Astrocyte (in vitro differentiated cells and primary cell): ENCODE data around the gene CLCN5.

Source experiments
- EZH2 ChIP-seq: IDR thresholded peaks from 2 replicates; pipeline ENCODE4 v1.6.1; 2012; ENCODE audit warnings: mild to moderate bottlenecking, low read length, inconsistent platforms; ENCODE audit not compliant: insufficient read depth
- TF ChIP-seq, protein P1 (sequence below): IDR thresholded peaks from 2 replicates; pipeline ENCODE4 v1.5.1; 2011; ENCODE audit warnings: low read depth, mild to moderate bottlenecking, inconsistent platforms, low read length, moderate library complexity; ENCODE audit not compliant: insufficient read depth

- TF ChIP-seq, protein P1, sequence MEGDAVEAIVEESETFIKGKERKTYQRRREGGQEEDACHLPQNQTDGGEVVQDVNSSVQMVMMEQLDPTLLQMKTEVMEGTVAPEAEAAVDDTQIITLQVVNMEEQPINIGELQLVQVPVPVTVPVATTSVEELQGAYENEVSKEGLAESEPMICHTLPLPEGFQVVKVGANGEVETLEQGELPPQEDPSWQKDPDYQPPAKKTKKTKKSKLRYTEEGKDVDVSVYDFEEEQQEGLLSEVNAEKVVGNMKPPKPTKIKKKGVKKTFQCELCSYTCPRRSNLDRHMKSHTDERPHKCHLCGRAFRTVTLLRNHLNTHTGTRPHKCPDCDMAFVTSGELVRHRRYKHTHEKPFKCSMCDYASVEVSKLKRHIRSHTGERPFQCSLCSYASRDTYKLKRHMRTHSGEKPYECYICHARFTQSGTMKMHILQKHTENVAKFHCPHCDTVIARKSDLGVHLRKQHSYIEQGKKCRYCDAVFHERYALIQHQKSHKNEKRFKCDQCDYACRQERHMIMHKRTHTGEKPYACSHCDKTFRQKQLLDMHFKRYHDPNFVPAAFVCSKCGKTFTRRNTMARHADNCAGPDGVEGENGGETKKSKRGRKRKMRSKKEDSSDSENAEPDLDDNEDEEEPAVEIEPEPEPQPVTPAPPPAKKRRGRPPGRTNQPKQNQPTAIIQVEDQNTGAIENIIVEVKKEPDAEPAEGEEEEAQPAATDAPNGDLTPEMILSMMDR = no peak
- TF ChIP-seq EZH2 = no peak
These were observed 10.4 kb downstream of the CLCN5 start for GRCh38 chrX:49932791-49933190.
